ENCODE results near the gene CSNK2A3. TPM values are rescaled to one million over a fixed set of nuclear protein-coding genes. Genes with fewer than 3 reads are reported as not detected.

CSNK2A3 gene
- polyA plus RNA-seq, 1 donor: 2.8 TPM

DNA sequence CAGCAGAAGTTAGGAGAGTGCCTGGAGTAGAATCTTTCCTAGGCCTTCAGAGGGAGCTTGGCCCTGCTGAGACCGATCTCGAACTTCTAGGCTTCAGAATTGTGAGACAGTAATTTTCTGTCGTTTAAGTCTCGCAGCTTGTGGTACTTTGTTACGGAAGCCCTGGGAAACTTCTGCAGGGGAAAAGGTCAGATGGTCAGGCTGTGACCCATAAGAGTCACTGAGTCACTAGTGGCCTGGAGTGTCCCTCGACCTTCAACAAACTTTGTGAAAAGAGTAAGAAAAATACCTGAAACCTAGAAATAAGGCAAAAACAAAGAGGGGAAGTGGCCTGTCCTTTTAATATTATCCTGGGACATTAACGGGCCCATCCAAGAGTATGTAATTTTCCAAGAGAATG lies 34.6 kb downstream of the CSNK2A3 start:
- Histone ChIP-seq H3K4me3 (ENCODE audit: low read length) (no peak overlapping the region), H3K4me1 (ENCODE audit: control insufficient read depth, insufficient read depth, low read length) (no peaks in the 10 kb centered on the region), H3K27ac (ENCODE audit: low read length) (no peak overlapping the region), H3K36me3 (ENCODE audit: control insufficient read depth, insufficient read depth, low read length) (no peaks in the 10 kb centered on the region), H3K27me3 (ENCODE audit: control insufficient read depth, insufficient read depth, low read length) (no peaks in the 10 kb centered on the region), H3K9me3 (ENCODE audit: control insufficient read depth, low read depth, low read length) (no peaks in the 10 kb centered on the region)
- DNase-seq: no peak
- no CpG with 5 or more reads among the region's 7 CpGs for WGBS (ENCODE audit: insufficient coverage, low lambda C conversion rate)

DNA sequence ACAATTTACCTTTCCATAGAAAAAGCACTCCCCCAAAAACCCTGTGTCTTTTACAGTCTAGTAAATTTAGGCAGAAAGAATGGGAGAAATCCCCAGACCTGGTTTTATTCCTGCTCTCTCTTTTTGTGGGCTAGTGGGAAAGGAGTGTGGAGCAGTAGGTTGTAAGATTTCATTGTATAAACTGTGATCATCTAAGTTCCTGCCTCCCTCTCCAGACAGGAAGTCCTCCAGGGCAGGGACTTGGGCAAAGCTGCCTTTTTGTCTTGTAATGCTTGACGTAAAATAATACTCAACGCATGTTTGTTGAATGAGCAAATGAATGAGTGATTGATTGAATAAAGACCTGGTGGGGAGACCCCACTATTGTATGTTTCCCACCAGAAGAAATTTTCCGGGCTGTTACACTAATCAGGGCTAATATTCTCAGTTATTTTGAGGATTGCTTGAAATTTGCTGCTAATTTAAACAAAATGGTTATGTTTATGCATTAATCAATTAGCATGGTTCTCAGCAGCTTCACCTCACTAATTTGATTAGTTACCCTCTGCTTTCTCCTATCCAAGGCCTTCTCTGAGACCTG lies 36.3 kb downstream of the CSNK2A3 start:
- H3K4me3 ChIP-seq (ENCODE audit: low read length): no peak overlapping the region
- H3K27ac ChIP-seq (ENCODE audit: low read length): no peak overlapping the region
- H3K27me3 ChIP-seq (ENCODE audit: control insufficient read depth, insufficient read depth, low read length): no peaks in the 10 kb centered on the region
- WGBS (ENCODE audit: insufficient coverage, low lambda C conversion rate): no CpG with 5 or more reads among the region's 3 CpGs
- no peaks in the 10 kb centered on the region for H3K36me3 ChIP-seq (ENCODE audit: control insufficient read depth, insufficient read depth, low read length)
- no peak for DNase-seq
- no peaks in the 10 kb centered on the region for H3K4me1 ChIP-seq (ENCODE audit: control insufficient read depth, insufficient read depth, low read length)
- H3K9me3 ChIP-seq (ENCODE audit: control insufficient read depth, low read depth, low read length): no peaks in the 10 kb centered on the region

DNA sequence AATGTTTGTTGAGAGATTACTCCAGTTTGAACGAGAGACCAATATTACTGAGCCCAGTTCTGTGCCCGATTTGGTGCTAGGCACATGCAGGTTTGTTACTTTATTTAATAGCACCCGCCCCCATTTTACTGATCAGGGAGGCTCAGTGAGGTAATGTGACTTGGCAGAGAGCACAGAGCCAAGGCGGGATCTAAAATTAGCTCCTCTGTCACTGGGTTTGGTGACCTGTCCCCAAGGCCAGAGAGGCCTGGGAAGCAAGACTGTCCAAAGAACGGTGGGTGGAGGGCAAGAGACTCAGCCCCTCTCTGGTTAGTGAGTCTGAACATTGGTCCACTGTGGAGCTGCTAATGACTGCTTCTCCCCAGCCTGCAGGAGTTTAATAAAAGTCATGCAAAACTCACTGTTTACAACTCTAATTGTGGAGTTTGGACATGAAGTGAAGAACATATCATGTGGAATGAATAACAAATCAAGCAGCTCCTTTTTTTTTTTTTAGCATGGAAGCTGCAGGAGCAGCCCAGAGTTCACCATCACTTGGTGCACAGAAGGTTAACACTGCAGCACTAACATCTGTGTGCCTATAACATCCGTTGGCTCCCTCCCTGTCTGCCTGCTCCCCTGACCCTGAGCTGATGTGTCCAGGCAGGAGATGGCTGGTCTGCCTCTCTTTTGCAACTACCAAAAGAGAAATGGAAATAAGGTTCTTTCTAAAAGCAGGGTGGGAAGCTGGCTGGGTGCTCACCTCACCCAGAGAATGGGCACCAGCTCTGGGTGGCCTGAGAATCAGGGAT lies 39.0 kb downstream of the CSNK2A3 start:
- H3K27ac ChIP-seq (ENCODE audit: low read length): no peak overlapping the region
- H3K4me1 ChIP-seq (ENCODE audit: control insufficient read depth, insufficient read depth, low read length): no peaks in the 10 kb centered on the region
- no peaks in the 10 kb centered on the region for H3K36me3 ChIP-seq (ENCODE audit: control insufficient read depth, insufficient read depth, low read length)
- no peak overlapping the region for H3K4me3 ChIP-seq (ENCODE audit: low read length)
- WGBS (ENCODE audit: insufficient coverage, low lambda C conversion rate): no CpG with 5 or more reads among the region's 6 CpGs
- DNase-seq: no peak
- no peaks in the 10 kb centered on the region for H3K9me3 ChIP-seq (ENCODE audit: control insufficient read depth, low read depth, low read length)
- no peaks in the 10 kb centered on the region for H3K27me3 ChIP-seq (ENCODE audit: control insufficient read depth, insufficient read depth, low read length)

GRCh38 chr11:11313426-11313825 lies 39.6 kb downstream of the CSNK2A3 start:
- no peak overlapping the region for H3K4me3 ChIP-seq (ENCODE audit: low read length)
- H3K36me3 ChIP-seq (ENCODE audit: control insufficient read depth, insufficient read depth, low read length): no peaks in the 10 kb centered on the region
- no peak for DNase-seq
- no peaks in the 10 kb centered on the region for H3K4me1 ChIP-seq (ENCODE audit: control insufficient read depth, insufficient read depth, low read length)
- no peak overlapping the region for H3K27ac ChIP-seq (ENCODE audit: low read length)
- no peaks in the 10 kb centered on the region for H3K27me3 ChIP-seq (ENCODE audit: control insufficient read depth, insufficient read depth, low read length)
- H3K9me3 ChIP-seq (ENCODE audit: control insufficient read depth, low read depth, low read length): no peaks in the 10 kb centered on the region
- no CpG with 5 or more reads among the region's 1 CpG for WGBS (ENCODE audit: insufficient coverage, low lambda C conversion rate)

GRCh38 chr11:11312738-11313137 lies 40.3 kb downstream of the CSNK2A3 start:
- Histone ChIP-seq H3K27me3 (ENCODE audit: control insufficient read depth, insufficient read depth, low read length) (no peaks in the 10 kb centered on the region), H3K4me1 (ENCODE audit: control insufficient read depth, insufficient read depth, low read length) (no peaks in the 10 kb centered on the region), H3K27ac (ENCODE audit: low read length) (no peak overlapping the region), H3K4me3 (ENCODE audit: low read length) (no peak overlapping the region), H3K36me3 (ENCODE audit: control insufficient read depth, insufficient read depth, low read length) (no peaks in the 10 kb centered on the region), H3K9me3 (ENCODE audit: control insufficient read depth, low read depth, low read length) (no peaks in the 10 kb centered on the region)
- no CpG with 5 or more reads among the region's 1 CpG for WGBS (ENCODE audit: insufficient coverage, low lambda C conversion rate)
- DNase-seq: no peak

DNA sequence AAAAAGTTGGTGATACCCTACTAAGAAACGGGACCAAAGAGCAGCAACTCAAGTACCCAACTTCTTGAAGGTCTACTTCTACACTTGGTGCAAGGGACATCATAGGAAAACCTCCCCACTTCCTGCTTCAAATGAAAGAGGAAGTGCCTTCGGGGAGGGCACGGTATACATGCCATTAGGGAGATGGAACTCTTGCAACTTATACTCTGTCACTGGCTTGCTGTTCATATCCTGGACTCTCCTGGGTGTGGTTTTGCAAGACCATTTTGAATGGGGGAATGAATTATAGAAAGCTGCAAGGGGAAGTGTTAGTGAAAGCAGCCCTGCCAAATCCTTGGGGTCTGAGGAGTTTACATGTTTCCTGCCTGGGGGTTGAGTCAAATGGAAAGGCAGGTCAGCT lies 41.9 kb downstream of the CSNK2A3 start:
- Histone ChIP-seq H3K9me3 (ENCODE audit: control insufficient read depth, low read depth, low read length) (no peaks in the 10 kb centered on the region), H3K27me3 (ENCODE audit: control insufficient read depth, insufficient read depth, low read length) (no peaks in the 10 kb centered on the region), H3K4me3 (ENCODE audit: low read length) (no peak overlapping the region), H3K4me1 (ENCODE audit: control insufficient read depth, insufficient read depth, low read length) (no peaks in the 10 kb centered on the region), H3K27ac (ENCODE audit: low read length) (no peak overlapping the region), H3K36me3 (ENCODE audit: control insufficient read depth, insufficient read depth, low read length) (no peaks in the 10 kb centered on the region)
- 40% methylated on average over 1 of the region's 3 CpGs for WGBS (ENCODE audit: insufficient coverage, low lambda C conversion rate)
- no peak for DNase-seq

DNA sequence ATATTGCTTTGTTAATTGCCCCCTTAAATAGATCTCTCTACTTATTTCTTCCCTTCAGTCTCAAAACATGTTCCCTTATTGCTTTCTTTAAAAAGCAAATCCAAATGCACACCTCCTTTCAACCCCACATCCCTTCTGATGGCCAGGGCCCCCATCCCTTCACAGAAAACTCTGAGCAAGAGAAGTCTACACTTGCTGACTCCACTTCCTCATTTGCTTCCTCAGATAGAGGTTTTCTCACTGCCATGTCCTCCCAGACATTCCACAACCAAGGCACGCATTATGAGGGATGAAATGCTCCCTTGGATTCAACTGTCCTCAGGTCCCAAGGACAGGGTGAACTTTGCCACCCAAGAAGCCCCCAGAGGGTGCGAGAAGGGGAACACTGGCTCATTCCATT lies 43.1 kb downstream of the CSNK2A3 start:
- no peaks in the 10 kb centered on the region for H3K27me3 ChIP-seq (ENCODE audit: control insufficient read depth, insufficient read depth, low read length)
- no peaks in the 10 kb centered on the region for H3K4me1 ChIP-seq (ENCODE audit: control insufficient read depth, insufficient read depth, low read length)
- no peak overlapping the region for H3K27ac ChIP-seq (ENCODE audit: low read length)
- no CpG with 5 or more reads among the region's 2 CpGs for WGBS (ENCODE audit: insufficient coverage, low lambda C conversion rate)
- no peaks in the 10 kb centered on the region for H3K36me3 ChIP-seq (ENCODE audit: control insufficient read depth, insufficient read depth, low read length)
- no peak for DNase-seq
- H3K9me3 ChIP-seq (ENCODE audit: control insufficient read depth, low read depth, low read length): no peaks in the 10 kb centered on the region
- no peak overlapping the region for H3K4me3 ChIP-seq (ENCODE audit: low read length)

GRCh38 chr11:11308249-11308648 lies 44.8 kb downstream of the CSNK2A3 start:
- DNase-seq: no peak
- no CpG with 5 or more reads among the region's 1 CpG for WGBS (ENCODE audit: insufficient coverage, low lambda C conversion rate)
- no peaks in the 10 kb centered on the region for H3K9me3 ChIP-seq (ENCODE audit: control insufficient read depth, low read depth, low read length)
- H3K27ac ChIP-seq (ENCODE audit: low read length): no peak overlapping the region
- no peaks in the 10 kb centered on the region for H3K36me3 ChIP-seq (ENCODE audit: control insufficient read depth, insufficient read depth, low read length)
- no peaks in the 10 kb centered on the region for H3K4me1 ChIP-seq (ENCODE audit: control insufficient read depth, insufficient read depth, low read length)
- no peaks in the 10 kb centered on the region for H3K27me3 ChIP-seq (ENCODE audit: control insufficient read depth, insufficient read depth, low read length)
- H3K4me3 ChIP-seq (ENCODE audit: low read length): no peak overlapping the region

- no peaks in the 10 kb centered on the region for H3K36me3 ChIP-seq (ENCODE audit: control insufficient read depth, insufficient read depth, low read length)
- H3K4me3 ChIP-seq (ENCODE audit: low read length): no peak overlapping the region
- DNase-seq: no peak
- no peaks in the 10 kb centered on the region for H3K9me3 ChIP-seq (ENCODE audit: control insufficient read depth, low read depth, low read length)
- no CpG with 5 or more reads among the region's 2 CpGs for WGBS (ENCODE audit: insufficient coverage, low lambda C conversion rate)
- H3K4me1 ChIP-seq (ENCODE audit: control insufficient read depth, insufficient read depth, low read length): no peaks in the 10 kb centered on the region
- H3K27me3 ChIP-seq (ENCODE audit: control insufficient read depth, insufficient read depth, low read length): no peaks in the 10 kb centered on the region
- no peak overlapping the region for H3K27ac ChIP-seq (ENCODE audit: low read length)
Observed at GRCh38 chr11:11306855-11307254, 46.2 kb downstream of the CSNK2A3 start.

- H3K36me3 ChIP-seq (ENCODE audit: control insufficient read depth, insufficient read depth, low read length): no peaks in the 10 kb centered on the region
- no peaks in the 10 kb centered on the region for H3K27me3 ChIP-seq (ENCODE audit: control insufficient read depth, insufficient read depth, low read length)
- no CpG with 5 or more reads among the region's 7 CpGs for WGBS (ENCODE audit: insufficient coverage, low lambda C conversion rate)
- no peak overlapping the region for H3K4me3 ChIP-seq (ENCODE audit: low read length)
- H3K4me1 ChIP-seq (ENCODE audit: control insufficient read depth, insufficient read depth, low read length): no peaks in the 10 kb centered on the region
- H3K27ac ChIP-seq (ENCODE audit: low read length): no peak overlapping the region
- no peak for DNase-seq
- no peaks in the 10 kb centered on the region for H3K9me3 ChIP-seq (ENCODE audit: control insufficient read depth, low read depth, low read length)
Observed at GRCh38 chr11:11304550-11304949, 48.5 kb downstream of the CSNK2A3 start.

DNA sequence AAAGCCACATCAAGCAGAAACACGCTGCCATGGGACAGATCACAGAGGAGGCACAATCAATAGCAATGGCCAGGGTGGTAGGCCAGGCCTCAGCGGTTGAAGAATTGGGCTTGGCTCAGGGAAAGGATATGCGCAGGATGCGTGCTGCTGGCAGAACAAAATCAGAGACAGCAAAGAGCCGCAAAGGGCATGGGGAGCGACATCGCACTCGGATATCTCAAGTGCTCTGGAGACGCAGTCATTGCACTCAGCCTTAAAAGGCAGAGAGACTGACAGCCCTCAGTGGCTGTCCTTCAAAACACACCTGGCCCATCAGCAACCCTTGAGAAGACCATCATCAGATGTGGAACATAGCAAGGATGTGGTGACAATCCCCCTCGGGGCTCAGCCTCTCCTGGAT lies 50.5 kb downstream of the CSNK2A3 start:
- Histone ChIP-seq H3K4me1 (ENCODE audit: control insufficient read depth, insufficient read depth, low read length) (no peaks in the 10 kb centered on the region), H3K4me3 (ENCODE audit: low read length) (no peak overlapping the region), H3K27me3 (ENCODE audit: control insufficient read depth, insufficient read depth, low read length) (peaks cover 1% of the 10 kb centered on the region), H3K27ac (ENCODE audit: low read length) (no peak overlapping the region), H3K36me3 (ENCODE audit: control insufficient read depth, insufficient read depth, low read length) (no peaks in the 10 kb centered on the region), H3K9me3 (ENCODE audit: control insufficient read depth, low read depth, low read length) (no peaks in the 10 kb centered on the region)
- no peak for DNase-seq
- 100% methylated on average over 1 of the region's 10 CpGs for WGBS (ENCODE audit: insufficient coverage, low lambda C conversion rate)
